Measurements from ENCODE around the gene IRF2BPL.

IRF2BPL gene

DNA sequence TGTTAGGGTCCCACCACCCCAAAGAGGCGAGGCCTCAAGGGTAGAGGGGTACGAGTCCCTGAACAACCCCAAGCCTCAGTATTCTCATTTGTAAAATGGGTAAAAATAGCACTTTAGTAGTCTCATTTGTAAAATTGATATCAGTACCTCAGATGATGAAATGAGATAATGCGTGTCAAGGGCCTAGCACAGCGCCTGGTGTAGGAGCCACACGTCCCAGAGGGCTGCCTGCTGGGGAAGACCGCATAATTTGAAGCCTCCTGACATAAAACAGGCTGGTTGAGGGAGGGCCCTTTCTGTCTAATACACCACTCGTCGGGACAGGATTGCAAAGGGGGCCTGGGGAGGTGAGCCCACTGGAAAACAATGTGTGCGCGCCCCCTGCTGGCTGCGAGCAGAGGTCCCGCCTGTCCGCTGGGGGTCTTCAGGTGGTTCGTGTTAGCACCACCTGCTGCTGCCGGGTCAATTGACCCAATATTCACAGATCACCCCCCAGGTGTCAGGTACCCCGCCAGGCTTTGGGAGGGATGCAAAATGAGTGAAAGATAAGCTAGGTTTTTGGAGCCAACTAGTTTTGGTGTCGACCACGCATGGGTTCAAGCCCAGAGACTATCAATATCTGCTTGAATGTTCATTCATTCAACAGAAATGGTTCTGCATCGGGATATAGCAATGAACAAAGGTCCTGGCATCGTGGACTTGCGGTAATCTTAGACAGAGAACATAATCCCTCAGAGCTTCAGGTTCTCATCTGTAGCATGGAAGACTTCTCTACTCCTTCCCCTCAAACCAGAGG is 24.7 kb upstream of the IRF2BPL start:
- peak in 2 of 3 donors; percentile 59 to 69 for DNase-seq (ENCODE audit: low read depth in 3 of 3)

GRCh38 chr14:77052281-77053044 is 24.0 kb upstream of the IRF2BPL start:
- no peak for DNase-seq (ENCODE audit: low read depth in 3 of 3)

DNA sequence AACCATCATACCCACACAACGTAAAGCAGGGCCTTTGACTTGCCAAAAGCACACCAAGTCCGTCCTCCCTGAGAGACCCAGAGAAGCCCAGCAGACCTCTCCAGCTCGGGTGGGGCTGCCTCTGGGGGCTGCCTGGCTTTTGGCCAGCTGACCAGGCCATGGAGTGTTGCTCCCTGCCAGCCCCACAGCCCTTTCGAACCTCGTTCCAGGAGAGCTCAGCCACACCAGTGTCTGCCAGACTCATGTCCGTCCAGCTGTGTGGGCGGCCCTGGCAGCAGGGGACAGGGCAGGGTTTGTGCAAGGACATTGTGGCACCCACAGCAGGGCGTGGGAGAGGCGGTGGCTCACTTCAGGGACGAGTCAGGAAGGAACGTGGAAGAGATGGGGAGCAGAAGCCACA is 22.6 kb upstream of the IRF2BPL start:
- DNase-seq (ENCODE audit: low read depth in 3 of 3), result no peak

GRCh38 chr14:77046721-77047120 is 18.2 kb upstream of the IRF2BPL start:
- DNase-seq (ENCODE audit: low read depth in 3 of 3), result no peak

DNA sequence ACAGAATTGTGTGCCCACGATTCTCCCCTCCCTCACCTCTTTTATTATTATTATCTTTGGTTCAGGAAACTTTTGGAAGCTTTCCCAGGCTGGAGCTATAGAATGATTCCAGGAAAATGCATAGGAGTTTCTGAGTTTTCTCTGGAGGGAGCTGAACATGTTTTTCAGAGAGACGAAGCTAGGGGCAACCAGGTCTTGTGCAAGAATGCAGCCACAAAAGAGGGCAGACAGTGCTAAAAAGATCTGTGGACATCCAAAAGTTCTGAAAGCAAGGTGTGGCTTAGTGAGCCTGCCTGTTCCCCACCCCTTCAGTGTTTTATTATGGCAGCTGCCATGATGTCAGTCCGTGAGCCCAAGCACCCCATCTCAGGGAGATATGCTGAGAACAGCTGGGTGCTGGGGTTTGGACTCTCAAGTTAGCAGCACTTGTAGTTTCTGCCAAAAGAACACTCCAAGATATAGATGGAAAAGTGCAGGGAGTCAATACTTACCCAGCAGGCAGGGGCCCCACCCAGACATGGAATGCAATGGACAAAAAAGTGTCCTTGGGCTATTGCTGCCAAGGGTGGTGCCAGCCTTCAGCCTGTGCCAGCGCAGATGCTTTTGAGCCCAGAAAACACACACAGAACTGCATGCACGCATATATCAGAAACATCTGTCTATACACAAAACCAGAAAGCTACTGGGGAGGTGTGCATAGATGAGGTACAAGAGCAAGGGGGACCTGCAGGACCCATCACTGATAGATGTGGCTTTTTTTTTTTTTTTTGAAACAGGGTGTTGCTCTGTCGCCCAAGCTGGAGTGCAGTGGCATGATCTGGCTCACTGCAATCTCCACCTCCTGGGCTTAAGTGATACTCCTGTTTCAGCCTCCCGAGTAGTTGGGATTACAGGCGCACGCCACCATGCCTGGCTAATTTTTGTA is 17.0 kb upstream of the IRF2BPL start:
- no peak for DNase-seq (ENCODE audit: low read depth in 3 of 3)

DNA sequence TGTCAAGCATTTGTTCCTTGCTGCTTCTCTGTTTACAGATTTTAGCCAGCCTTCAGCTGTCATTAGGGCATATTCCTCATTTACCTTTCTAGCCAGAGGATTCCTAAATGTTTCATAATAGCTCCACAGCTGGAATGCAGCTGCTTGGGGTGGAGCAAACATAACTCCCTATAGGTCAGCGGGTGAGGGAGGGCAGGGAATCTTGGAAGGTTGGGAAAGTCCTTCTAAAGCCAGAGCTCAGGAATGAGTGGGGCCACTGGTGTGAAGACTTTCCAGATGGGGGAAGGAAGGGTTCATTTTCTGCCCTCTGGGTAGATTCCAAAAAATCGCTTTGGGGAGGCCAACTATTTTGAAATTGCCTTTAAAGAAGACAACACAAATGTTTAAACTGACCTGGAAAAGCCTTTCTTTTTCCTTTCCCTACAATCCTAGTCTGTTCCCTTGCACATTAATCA is 16.3 kb upstream of the IRF2BPL start:
- DNase-seq (ENCODE audit: low read depth in 3 of 3), result no peak

GRCh38 chr14:77043984-77044485 is 15.5 kb upstream of the IRF2BPL start:
- no peak for DNase-seq (ENCODE audit: low read depth in 3 of 3)

DNA sequence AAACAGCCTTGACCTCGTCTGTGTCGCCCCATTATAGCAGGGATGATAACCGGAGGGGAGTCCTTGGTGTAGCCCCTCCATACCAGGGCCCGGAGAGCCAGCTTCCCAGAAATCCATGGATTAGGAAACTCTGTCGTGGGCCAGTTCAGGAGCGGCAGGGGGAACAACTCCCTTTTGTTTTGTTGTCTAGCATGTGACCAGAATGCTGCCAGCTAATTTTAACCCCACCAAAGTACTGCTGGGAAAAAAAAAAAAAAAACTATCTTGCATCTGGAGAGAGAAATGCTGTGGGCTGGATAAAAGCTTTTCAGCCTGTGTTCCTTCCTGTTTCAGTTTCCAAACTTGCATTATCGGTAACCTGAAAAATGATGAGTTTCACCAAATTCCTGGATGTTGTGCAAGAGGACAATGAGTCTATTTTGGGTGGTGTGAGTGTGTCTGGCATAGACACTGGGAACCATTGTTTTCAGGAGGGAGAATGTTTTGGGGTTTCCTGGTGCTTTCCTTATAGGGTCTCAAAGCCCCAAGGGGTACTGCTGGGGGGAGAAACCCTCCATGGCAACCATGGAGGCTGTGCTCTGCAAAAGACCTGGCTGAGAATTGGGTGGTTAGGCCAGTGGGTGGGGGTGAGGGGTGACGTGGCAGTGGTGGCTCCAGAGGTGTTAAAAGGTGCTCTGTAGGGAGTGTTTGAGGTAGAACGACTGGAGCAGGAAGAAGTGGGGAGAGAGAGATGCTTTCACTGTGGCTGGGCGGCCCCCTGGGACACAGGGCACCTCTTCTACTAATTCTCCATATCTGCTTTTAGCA is 14.9 kb upstream of the IRF2BPL start:
- no peak for DNase-seq (ENCODE audit: low read depth in 3 of 3)

- DNase-seq (ENCODE audit: low read depth in 3 of 3), result no peak
Measured at GRCh38 chr14:77041881-77042545, 13.5 kb upstream of the IRF2BPL start.

GRCh38 chr14:77040741-77041653 is 12.5 kb upstream of the IRF2BPL start:
- no peak for DNase-seq (ENCODE audit: low read depth in 3 of 3)

DNA sequence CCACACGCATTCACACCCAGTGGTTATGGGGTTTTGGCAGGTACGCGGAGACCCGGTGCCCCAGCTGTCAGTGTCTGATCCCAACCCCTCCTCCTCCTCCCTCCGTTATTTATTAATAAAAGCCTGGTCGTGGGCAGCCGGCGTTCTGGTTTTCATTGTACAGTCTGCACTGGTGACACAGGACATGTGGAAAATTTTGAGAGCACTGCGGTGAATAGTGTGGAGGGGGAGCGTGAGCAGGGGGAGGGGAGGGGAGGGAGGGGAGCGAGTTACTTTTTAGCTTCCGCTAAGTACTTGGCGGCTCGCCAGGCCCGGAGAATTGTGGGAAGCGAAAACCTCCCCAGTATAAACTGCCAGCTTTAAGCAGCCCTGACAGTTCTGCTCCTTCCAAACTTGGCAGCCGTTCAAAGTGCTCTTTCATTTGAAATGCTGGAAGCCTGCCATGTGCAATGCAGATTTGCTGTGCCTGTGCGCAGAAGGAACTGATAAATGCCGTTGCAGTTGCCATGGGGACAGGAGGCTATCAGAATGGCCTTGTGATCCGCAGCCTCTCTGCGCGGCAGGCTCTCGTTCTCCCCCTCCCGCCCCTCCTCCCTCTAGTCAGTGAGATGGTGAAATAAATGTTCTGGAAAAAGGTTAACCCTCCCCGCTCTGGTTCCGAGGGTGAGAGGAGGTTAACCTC is 11.7 kb upstream of the IRF2BPL start:
- DNase-seq (ENCODE audit: low read depth in 3 of 3), result peak; percentile 86 to 93 (median 90)

GRCh38 chr14:77039285-77040058 is 11.0 kb upstream of the IRF2BPL start:
- no peak for DNase-seq (ENCODE audit: low read depth in 3 of 3)

DNA sequence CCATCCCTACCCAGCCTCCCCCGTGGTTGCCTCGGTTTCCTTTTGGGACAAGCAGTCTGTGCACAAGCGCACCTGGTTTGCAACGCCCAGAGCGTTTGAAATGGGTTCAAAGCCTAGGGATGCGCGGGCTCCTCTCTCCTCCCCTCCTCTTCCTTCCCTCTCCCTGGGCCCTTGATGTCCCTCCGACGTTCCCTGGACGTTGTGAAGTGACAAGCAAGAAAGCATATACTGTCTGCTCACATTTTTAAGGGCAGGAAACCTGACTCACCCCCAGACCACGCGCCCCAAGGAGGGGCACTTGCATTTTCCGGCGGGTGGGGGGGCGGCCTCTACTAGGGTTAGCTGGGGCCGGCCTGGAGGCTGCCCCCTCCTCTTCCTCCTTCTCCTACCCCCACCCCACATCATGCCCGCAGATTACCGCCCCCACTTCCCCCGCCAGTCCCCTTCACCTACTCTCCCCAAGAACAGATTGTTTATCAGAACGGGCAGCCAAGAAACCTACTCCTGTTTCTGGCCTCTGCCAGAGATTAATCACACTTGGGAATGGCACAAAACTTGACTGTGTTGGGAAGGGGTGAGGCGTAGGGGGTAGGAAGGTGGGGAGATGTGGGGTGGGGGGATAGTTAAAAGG is 9.5 kb upstream of the IRF2BPL start:
- DNase-seq (ENCODE audit: low read depth in 3 of 3), result no peak

DNA sequence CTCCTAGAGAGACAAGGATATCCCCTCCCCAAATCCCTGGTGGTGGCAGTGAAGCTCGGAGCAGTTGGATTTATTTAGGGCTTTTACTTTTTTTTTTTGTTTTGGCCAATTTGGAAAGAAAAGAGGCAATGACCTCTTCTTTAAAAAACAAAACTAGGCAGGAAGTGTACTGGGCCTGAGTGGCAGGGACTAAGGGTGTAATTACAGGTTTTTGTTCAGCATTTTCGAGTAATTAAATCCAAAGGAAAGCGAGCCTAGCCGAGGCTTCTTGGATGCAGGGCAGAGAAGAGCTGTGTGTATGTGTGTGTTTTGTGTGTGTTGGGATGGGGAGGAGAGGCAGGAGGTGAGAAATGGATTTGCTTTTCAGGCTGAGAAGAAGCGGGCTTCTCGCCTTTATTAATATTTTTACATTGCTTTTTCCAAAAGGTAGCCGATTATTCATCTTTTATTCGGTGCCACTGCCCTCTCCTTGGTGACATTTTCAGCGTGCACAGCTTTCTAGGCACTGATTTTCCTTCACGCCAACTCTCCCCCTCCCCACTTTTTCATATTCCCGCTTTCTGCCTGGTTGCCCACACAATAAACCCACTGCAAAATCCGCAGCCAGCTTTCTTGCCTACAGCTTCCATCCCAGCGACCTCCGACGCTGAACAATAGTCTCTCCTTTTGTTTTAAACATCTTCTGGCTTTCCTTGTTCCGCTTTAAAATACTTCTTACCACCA is 8.9 kb upstream of the IRF2BPL start:
- DNase-seq (ENCODE audit: low read depth in 3 of 3), result no peak

DNA sequence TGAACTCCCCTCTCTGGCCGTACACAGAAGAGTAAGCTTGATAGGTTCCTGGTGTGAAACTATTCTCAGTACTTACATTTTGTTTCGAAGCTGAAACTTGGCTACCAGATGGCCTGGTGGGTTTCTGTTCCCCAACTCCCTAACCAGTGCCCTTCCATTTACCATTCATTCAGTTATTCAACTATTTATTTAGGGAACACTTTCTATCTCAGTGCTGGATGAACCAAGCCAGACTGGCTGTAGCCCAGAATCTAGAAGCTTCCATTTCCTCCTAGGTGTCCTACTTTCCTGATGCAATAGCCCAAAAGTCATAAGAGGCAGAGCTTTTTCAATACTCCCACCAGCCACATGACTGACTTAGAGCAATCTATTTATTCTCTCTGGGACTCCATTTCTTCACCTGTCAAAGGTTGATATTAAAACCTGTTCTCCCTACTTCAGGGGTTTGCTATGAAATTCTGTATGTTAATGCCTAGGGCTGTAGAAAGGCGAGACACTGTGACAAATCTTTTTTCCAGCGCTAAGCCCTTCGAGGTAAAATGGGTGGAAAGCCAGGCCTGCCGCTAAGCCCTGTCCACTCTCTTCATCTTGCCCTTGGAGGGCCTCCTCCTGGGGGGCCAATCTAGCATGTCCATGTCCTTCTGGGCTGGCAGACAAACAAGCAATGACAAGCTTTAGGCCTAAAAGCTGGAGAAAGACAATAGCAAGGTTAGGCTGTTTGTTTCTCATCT is 8.1 kb upstream of the IRF2BPL start:
- DNase-seq (ENCODE audit: low read depth in 3 of 3), result no peak

DNA sequence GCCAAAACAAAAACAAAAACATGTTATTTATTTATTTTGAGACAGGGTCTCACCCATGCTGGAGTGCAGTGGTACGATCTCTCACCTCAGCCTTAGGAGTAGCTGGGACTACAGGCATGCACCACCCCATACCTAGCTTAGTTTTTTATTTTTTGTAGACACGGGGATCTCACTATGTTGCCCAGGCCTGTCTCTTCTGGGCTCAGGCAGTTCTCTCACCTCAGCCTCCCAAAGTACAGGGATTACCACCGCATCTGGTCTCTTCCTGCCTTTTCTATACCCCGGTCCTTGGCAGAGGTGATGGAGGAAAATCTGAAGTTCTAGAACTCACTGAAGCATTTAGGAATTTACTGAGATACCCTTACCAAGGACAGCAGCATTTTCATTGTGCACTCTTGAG is 6.8 kb upstream of the IRF2BPL start:
- no peak for DNase-seq (ENCODE audit: low read depth in 3 of 3)
